ENCODE data around the gene AFAP1.

DNA sequence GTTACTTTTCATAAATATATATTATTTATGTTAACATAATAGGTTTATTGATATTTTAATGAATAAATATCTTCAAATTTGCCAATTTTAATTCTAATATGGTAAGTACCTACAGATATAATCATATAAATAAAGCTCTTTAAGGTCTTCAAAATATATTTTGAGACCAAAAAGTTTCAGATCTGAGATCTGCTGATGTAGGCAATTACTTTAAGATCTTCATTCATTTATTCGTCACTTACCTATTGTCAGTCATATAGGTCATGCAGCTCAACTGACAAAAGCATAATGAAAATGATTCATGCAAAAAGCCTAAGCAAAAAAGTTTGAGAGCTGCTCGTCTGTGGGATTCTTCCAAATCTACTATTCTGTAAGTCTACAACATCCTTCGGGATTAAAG, 64.8 kb downstream of the AFAP1 start:
- TF ChIP-seq, protein P1, sequence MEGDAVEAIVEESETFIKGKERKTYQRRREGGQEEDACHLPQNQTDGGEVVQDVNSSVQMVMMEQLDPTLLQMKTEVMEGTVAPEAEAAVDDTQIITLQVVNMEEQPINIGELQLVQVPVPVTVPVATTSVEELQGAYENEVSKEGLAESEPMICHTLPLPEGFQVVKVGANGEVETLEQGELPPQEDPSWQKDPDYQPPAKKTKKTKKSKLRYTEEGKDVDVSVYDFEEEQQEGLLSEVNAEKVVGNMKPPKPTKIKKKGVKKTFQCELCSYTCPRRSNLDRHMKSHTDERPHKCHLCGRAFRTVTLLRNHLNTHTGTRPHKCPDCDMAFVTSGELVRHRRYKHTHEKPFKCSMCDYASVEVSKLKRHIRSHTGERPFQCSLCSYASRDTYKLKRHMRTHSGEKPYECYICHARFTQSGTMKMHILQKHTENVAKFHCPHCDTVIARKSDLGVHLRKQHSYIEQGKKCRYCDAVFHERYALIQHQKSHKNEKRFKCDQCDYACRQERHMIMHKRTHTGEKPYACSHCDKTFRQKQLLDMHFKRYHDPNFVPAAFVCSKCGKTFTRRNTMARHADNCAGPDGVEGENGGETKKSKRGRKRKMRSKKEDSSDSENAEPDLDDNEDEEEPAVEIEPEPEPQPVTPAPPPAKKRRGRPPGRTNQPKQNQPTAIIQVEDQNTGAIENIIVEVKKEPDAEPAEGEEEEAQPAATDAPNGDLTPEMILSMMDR (conservative IDR thresholded peaks at IDR 0.05; ENCODE audit: low read length) = no peak
- no peak for TF ChIP-seq EZH2phosphoT487 (IDR thresholded peaks at IDR 0.05; ENCODE audit: borderline replicate concordance, low read depth, low read length)
